Endothelial cell of umbilical vein (primary cell): Measurements from ENCODE around the gene HDAC7. TPM values are rescaled to one million over a fixed set of nuclear protein-coding genes. Genes with fewer than 3 reads are reported as not detected.
"Not testable (repeated sequence)": the region's sequence is repeated elsewhere in the genome, so short reads cannot be mapped to it uniquely, and the experiment has no call there.

Experiments used
- BruUV-seq: library from RNA; stranded (reverse); fragments of 400-500 nt; replicated peaks from 2 replicates; lab custom pipeline; 2021; lab: Mats Ljungman, UMichigan
- CTCF ChIA-PET: fragments of 300-600, 350-600 bp; sonication (Branson Sonifier 250); formaldehyde crosslinking; loops from one replicate; lab custom pipeline; 2021; ENCODE audit warnings: antibody characterized with exemption, inconsistent platforms; lab: Charles Lee
- POLR2A ChIA-PET: fragments of 300-600, 350-600 bp; sonication (Branson Sonifier 250); formaldehyde crosslinking; loops from one replicate; lab custom pipeline; 2021; ENCODE audit warnings: antibody characterized with exemption, inconsistent platforms; lab: Charles Lee
- DNase-seq: peaks from one replicate; pipeline ENCODE4 v3.0.0-alpha.2; 2011; ENCODE audit warnings: low read depth, low spot score
- FAIRE-seq: peaks from 2 replicates; lab custom pipeline; 2011; peaks lifted over from hg19 to GRCh38; lab: Jason Lieb, UNC
- H2AFZ ChIP-seq: 2 replicates; pipeline ENCODE4 v1.6.0; 2012; ENCODE audit warnings: low read depth, low read length, control low read depth, inconsistent platforms
- H3K27ac ChIP-seq: 2 replicates; pipeline ENCODE4 v1.5.1; 2011; ENCODE audit warnings: low read depth, mild to moderate bottlenecking, control low read depth, low read length, moderate library complexity; ENCODE audit not compliant: insufficient read depth
- H3K27me3 ChIP-seq, 2 experiments: 2 replicates each; pipeline versions ENCODE4 v1.6.0 to v1.6.1; 2011; ENCODE audit warnings: low read length in 2 of 2, mixed read lengths in 1 of 2; ENCODE audit not compliant: control insufficient read depth in 2 of 2, insufficient read depth in 2 of 2
- H3K36me3 ChIP-seq, 2 experiments: 2 replicates in 1 of 2; 3 replicates in 1 of 2; pipeline ENCODE4 v1.5.1; 2011; ENCODE audit warnings: low read length in 2 of 2, mild to moderate bottlenecking in 1 of 2, moderate library complexity in 1 of 2; ENCODE audit not compliant: control insufficient read depth in 2 of 2, insufficient read depth in 2 of 2; ENCODE audit errors: extremely low read depth in 1 of 2
- H3K4me1 ChIP-seq: 3 replicates; pipeline ENCODE4 v1.5.1; 2011; ENCODE audit warnings: mild to moderate bottlenecking, low read length; ENCODE audit not compliant: control insufficient read depth, insufficient read depth; ENCODE audit errors: extremely low read depth
- H3K4me2 ChIP-seq: 2 replicates; pipeline ENCODE4 v1.6.1; 2011; ENCODE audit warnings: low read length, control low read depth, mixed read lengths; ENCODE audit not compliant: insufficient read depth
- H3K4me3 ChIP-seq, 3 experiments: fragments of 200-600 bp in 1 of 3; sonication (generic), shearing (Covaris generic) in 1 of 3; replicated peaks in 1 of 3; 2 replicates each; pipeline ENCODE4 v1.5.1; 2011 to 2016; ENCODE audit warnings: control low read depth in 3 of 3, low read length in 3 of 3, mild to moderate bottlenecking in 2 of 3, inconsistent platforms in 1 of 3, low read depth in 1 of 3, moderate library complexity in 1 of 3; ENCODE audit not compliant: insufficient read depth in 1 of 3
- H3K79me2 ChIP-seq: 2 replicates; pipeline ENCODE4 v1.6.0; 2012; ENCODE audit warnings: low read length, inconsistent platforms; ENCODE audit not compliant: control insufficient read depth, insufficient read depth
- H3K9ac ChIP-seq: replicated peaks from 2 replicates; pipeline ENCODE3; 2011; ENCODE audit warnings: low read length, control low read depth; ENCODE audit not compliant: insufficient read depth; ENCODE audit errors: extremely low read depth
- H3K9me1 ChIP-seq: replicated peaks from 3 replicates; pipeline ENCODE4 v1.6.0; 2011; ENCODE audit warnings: mild to moderate bottlenecking, low read length; ENCODE audit not compliant: control insufficient read depth, insufficient read depth; ENCODE audit errors: extremely low read depth
- H3K9me3 ChIP-seq: replicated peaks from 2 replicates; pipeline ENCODE4 v1.5.1; 2012; ENCODE audit warnings: low read length, inconsistent platforms; ENCODE audit not compliant: control insufficient read depth, insufficient read depth
- H4K20me1 ChIP-seq: replicated peaks from 2 replicates; pipeline ENCODE3; 2011; ENCODE audit warnings: mild to moderate bottlenecking, low read length; ENCODE audit not compliant: control insufficient read depth, insufficient read depth; ENCODE audit errors: extremely low read depth
- MAX ChIP-seq: IDR thresholded peaks from 2 replicates; pipeline ENCODE4 v1.6.1; 2011; ENCODE audit not compliant: insufficient read depth, insufficient read length
- MYC ChIP-seq: IDR thresholded peaks from one replicate; pipeline ENCODE4 v1.6.1; 2011; ENCODE audit warnings: mild to moderate bottlenecking, low read depth, low read length
- POLR2A ChIP-seq: IDR thresholded peaks from 2 replicates; pipeline ENCODE4 v1.6.1; 2012; ENCODE audit warnings: low read depth, mild to moderate bottlenecking, control low read depth, low read length
- dilution Hi-C: fragments of 300-500 bp; cut with MboI; formaldehyde crosslinking; loops from one replicate; pipeline ENCODE4 v1.15.0; 2019; ENCODE audit warnings: low sequenced_read_pairs; ENCODE audit not compliant: extremely low pct_ligation_motif_present
- intact Hi-C: fragments of 100-400 bp; cut with micrococcal nuclease; formaldehyde crosslinking; loops from one replicate; pipeline ENCODE4 v1.10.0; 2022
- polyA plus RNA-seq, 4 experiments: library from polyadenylated mRNA; depleted of rRNA in 3 of 4; stranded (reverse) in 3 of 4; unstranded in 1 of 4; fragments of >200 nt; gene quantifications; 2 replicates each; pipeline versions ENCODE4 v1.2.1 to v1.2.3, GENCODE V29; 2011 to 2012; ENCODE audit warnings: missing spikeins in 1 of 4
- total RNA-seq: library from RNA; stranded (reverse); gene quantifications from 2 replicates; pipeline ENCODE4 v1.2.3, GENCODE V29; 2021

HDAC7 gene
- total and polyA plus RNA-seq, 2 donors (not counting 3 experiments of a cell fraction or from before 2014, with no cell fraction given) = 119 to 249 TPM

- H3K9ac ChIP-seq = no peak overlapping the region
- ChIA-PET CTCF (interaction anchor here (1.2 to 15.5 kb wide), 6 partner anchors 24 to 775 kb away, joined by 3 to 427 read pairs (median 88); partner anchors contain the start of gene HDAC7), POLR2A (no interaction called here)
- intact Hi-C loops = no loop called here
- no peak for FAIRE-seq
- no peak overlapping the region for H3K4me3 ChIP-seq
- no peak overlapping the region for H2AFZ ChIP-seq
- H3K4me1 ChIP-seq = no peaks in the 10 kb centered on the region
- no TSS peak for BruUV-seq
- H3K9me3 ChIP-seq = no peaks in the 10 kb centered on the region
- H3K36me3 ChIP-seq = no peaks in the 10 kb centered on the region
- H4K20me1 ChIP-seq = no peaks in the 10 kb centered on the region
- no peak overlapping the region for H3K27ac ChIP-seq
- no peaks in the 10 kb centered on the region for H3K27me3 ChIP-seq
- no peaks in the 10 kb centered on the region for H3K79me2 ChIP-seq
- no peak for TF ChIP-seq MAX
- no peak for TF ChIP-seq POLR2A
- no peak for TF ChIP-seq MYC
- dilution Hi-C loops = no loop called here
- H3K9me1 ChIP-seq = no peaks in the 10 kb centered on the region
- H3K4me2 ChIP-seq = no peak overlapping the region
- no peak for DNase-seq
Observed at GRCh38 chr12:47843226-47843980, 23.7 kb upstream of the HDAC7 start.

GRCh38 chr12:47842543-47842942 is 22.8 kb upstream of the HDAC7 start:
- H2AFZ ChIP-seq, H3K36me3 ChIP-seq, H3K9me1 ChIP-seq, H3K79me2 ChIP-seq, dilution Hi-C loops, intact Hi-C loops, H3K4me1 ChIP-seq, H3K9ac ChIP-seq, H3K9me3 ChIP-seq, POLR2A ChIA-PET, DNase-seq, H3K4me3 ChIP-seq, H4K20me1 ChIP-seq, BruUV-seq, FAIRE-seq, H3K4me2 ChIP-seq, H3K27ac ChIP-seq, H3K27me3 ChIP-seq: not testable (repeated sequence)
- CTCF ChIA-PET = interaction anchor here (1.2 to 15.5 kb wide), 8 partner anchors 23 to 776 kb away, joined by 3 to 427 read pairs (median 70); partner anchors contain the start of gene HDAC7
